VCaP (cell line): ENCODE results near the gene UNKL.

Experiments used
- H3K27ac ChIP-seq: fragments of 450-650 bp; 2 replicates; pipeline ENCODE4 v1.5.1; 2017
- CTCF ChIP-seq: fragments of 450-650 bp; conservative IDR thresholded peaks from 2 replicates; pipeline ENCODE4 v1.5.1; 2017; ENCODE audit warnings: mild to moderate bottlenecking, moderate library complexity

The UNKL gene

GRCh38 chr16:1450218-1450617 lies 35.7 kb upstream of the UNKL start:
- no peak overlapping the region for H3K27ac ChIP-seq
- no peak for TF ChIP-seq CTCF

- no peak for TF ChIP-seq CTCF
These were observed 34.8 kb upstream of the UNKL start for GRCh38 chr16:1449201-1449788.

GRCh38 chr16:1448536-1449116 lies 34.1 kb upstream of the UNKL start:
- no peak for TF ChIP-seq CTCF

More at GRCh38 chr16:1449201-1449788, 34.8 kb upstream of the UNKL start:
- no peak overlapping the region for H3K27ac ChIP-seq

GRCh38 chr16:1447965-1448364 lies 33.5 kb upstream of the UNKL start:
- no peak for TF ChIP-seq CTCF

More at GRCh38 chr16:1448536-1449116, 34.1 kb upstream of the UNKL start:
- no peak overlapping the region for H3K27ac ChIP-seq

GRCh38 chr16:1446296-1447080 lies 32.0 kb upstream of the UNKL start:
- no peak for TF ChIP-seq CTCF
- no peak overlapping the region for H3K27ac ChIP-seq

More at GRCh38 chr16:1447965-1448364, 33.5 kb upstream of the UNKL start:
- no peak overlapping the region for H3K27ac ChIP-seq

GRCh38 chr16:1445518-1446203 lies 31.2 kb upstream of the UNKL start:
- TF ChIP-seq CTCF, result no peak
- H3K27ac ChIP-seq, result no peak overlapping the region
